T47D (cell line): ENCODE data around the gene TBC1D5.

Experiments
- DNase-seq, 2 experiments: peaks; one replicate each; pipeline versions ENCODE4 v3.0.0 to v3.0.0-alpha.2; 2011 to 2012; ENCODE audit warnings: low read depth in 1 of 2, low spot score in 1 of 2
- JUND ChIP-seq: IDR thresholded peaks from 2 replicates; pipeline ENCODE4 v1.6.1; 2012; ENCODE audit warnings: low read depth
- in situ Hi-C: cut with HindIII; loops from 2 replicates; pipeline ENCODE4 v1.10.0; 2016; ENCODE audit warnings: low sequenced_read_pairs, low pct_unique_long_range_greater_than_20kb

Gene TBC1D5

DNA sequence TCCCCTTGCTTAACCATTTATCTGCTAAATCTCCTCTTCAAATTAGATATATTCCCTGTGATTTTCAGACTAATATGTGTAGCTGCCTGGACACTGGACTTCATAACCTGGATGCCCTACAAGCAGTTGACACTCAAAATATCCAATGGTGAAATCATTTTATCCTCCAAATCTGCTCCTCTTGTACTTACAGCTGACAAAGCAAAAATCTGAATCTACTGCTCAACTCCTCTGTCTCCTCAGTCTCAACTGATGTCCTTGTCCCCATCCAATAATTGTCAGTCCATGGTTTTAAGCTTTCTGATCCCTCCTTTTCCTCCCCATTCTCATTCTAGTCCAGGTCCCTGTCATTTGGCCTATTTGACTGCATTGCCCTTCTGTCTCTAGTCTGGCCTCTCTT, 411.8 kb downstream of the TBC1D5 start:
- in situ Hi-C loops: no loop called here
- DNase-seq: no peak
- no peak for TF ChIP-seq JUND

DNA sequence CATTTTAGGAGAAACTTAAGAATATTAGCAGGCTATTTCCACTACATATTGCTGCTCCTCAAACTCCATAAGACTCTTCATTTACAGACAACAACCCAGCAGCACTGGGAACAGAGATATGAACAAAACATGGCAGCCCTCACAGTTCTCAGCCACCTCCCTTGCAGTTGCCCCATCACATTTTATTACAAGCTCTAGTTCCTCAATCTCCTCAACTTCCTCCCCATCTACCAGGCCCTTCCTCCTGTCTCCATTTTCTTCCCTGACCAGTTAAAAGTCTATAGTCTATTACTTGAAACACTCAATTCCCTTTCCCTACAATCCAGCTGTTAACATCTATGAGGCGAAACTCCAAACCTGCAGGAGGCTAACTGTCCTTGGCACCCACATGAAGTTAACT, 412.5 kb downstream of the TBC1D5 start:
- in situ Hi-C loops: no loop called here
- no peak for TF ChIP-seq JUND
- no peak for DNase-seq

DNA sequence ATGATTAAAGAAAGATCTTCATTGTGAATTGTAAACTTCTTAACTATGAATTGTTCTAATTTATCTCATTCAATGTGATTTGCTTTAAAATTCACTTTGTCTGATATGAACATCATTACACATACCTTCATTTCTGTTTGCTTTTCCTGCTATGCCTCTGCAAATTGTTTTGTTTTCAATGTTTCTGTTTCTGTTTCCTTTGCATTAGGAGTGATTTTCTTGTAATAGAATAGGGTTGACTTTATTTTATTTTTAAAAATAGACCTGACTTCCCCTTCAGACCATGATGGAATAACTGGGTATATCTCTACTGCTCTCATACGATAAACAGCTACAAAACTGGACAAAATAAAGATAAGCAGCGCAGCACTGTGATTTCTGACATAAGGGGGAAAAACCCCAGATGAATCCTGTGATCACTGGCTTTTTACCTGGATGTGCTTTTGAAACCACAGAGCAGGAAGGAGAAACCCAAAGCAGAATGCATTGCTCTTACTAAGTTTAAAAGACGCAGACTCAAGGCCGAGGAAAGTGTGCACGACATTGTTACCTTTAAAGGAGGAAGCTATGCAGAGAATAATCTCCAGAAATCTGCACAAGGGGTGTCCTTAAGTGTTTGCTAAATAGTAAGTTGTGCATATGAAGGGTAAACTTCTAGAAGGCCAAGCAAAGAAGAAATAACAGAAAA, 420.2 kb downstream of the TBC1D5 start:
- TF ChIP-seq JUND: no peak
- DNase-seq: no peak
- in situ Hi-C loops: no loop called here

- in situ Hi-C loops: no loop called here
- DNase-seq: no peak
- TF ChIP-seq JUND: no peak
These were observed 422.2 kb downstream of the TBC1D5 start for GRCh38 chr3:17320266-17320665.

- in situ Hi-C loops: no loop called here
- no peak for TF ChIP-seq JUND
- DNase-seq: no peak
These were observed 426.5 kb downstream of the TBC1D5 start for GRCh38 chr3:17315897-17316296.

- DNase-seq: no peak
- in situ Hi-C loops: no loop called here
- no peak for TF ChIP-seq JUND
These were observed 428.3 kb downstream of the TBC1D5 start for GRCh38 chr3:17314171-17314570.

DNA sequence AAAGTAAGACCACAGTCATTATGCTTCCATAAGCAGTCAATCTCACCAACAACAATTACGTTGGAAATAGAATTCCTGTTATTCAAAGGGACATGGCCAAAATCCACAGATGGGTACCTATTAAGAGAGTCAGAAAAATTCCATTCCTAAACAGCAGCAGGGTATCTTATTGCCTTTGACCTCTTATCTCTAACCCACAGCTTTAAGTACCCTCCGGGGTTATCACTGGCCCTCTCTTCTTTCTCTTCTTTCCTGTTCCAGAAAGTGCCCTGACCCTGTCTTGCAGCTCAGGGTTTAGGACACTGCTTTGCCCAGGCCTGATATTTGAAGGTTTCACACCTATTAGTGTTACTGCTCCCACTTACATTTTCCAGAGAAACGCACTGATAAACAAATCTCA, 428.7 kb downstream of the TBC1D5 start:
- in situ Hi-C loops: no loop called here
- no peak for TF ChIP-seq JUND
- DNase-seq: no peak

GRCh38 chr3:17310983-17311382, 431.4 kb downstream of the TBC1D5 start:
- in situ Hi-C loops: no loop called here
- TF ChIP-seq JUND: no peak
- DNase-seq: no peak

DNA sequence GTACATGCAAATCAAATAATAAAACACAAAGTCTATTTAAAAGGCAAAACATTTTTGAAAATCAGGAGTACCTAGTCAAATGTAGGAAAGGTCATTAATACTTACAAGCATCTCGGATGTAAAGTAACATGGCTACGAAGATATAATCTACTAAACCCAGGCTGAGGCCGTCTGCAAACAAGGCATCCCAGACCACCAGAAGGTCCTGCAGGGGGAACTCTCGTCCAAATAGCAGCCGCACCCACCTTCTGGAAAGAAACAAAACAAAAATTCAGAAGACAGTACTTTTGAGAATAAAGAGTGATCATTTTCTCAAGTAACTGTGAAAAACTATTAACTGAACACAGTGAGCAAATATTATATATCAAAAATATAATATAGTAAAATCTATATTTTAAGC, 434.5 kb downstream of the TBC1D5 start:
- DNase-seq: no peak
- in situ Hi-C loops: no loop called here
- TF ChIP-seq JUND: no peak

DNA sequence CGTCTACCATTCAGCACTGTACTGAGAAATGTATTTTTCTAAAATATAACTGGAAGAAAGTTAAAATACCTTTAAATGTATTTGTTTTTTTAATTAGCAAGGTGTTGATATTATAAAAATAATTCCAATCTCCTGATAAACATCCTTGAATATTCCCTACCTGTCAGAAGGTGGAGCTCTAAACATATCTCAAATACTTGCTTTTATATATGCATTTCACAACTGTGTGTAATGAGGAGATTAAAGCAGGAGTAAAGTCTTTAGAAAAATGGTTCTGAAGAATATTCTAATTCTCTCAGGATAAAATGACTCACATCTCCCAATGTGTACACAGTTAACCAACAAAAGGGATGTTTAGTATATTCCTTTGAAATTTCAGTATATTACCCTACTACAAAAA, 434.9 kb downstream of the TBC1D5 start:
- peak in 1 of 2 experiments; percentile 9 for DNase-seq
- TF ChIP-seq JUND: no peak
- in situ Hi-C loops: no loop called here

GRCh38 chr3:17304969-17305368, 437.5 kb downstream of the TBC1D5 start:
- DNase-seq: no peak
- no peak for TF ChIP-seq JUND
- in situ Hi-C loops: no loop called here

DNA sequence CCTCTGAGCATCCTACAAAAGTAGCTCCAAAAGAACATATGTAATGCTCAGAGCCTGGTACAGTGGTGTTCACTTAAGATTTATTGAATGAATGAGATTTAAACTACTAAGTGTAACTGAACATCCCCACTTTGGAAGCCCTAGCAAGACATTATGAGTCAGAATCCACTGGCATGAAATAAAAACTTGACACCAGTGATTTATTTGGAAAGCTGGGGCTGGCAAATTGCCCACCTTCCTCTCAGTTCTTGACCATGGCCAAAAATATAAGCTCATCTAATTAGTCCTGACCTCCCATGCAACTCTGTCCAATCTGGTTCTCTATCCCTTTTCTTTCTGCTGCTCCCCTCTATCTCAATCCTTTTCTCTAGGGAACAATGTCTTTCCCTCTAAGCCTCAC, 439.7 kb downstream of the TBC1D5 start:
- in situ Hi-C loops: no loop called here
- no peak for DNase-seq
- no peak for TF ChIP-seq JUND

DNA sequence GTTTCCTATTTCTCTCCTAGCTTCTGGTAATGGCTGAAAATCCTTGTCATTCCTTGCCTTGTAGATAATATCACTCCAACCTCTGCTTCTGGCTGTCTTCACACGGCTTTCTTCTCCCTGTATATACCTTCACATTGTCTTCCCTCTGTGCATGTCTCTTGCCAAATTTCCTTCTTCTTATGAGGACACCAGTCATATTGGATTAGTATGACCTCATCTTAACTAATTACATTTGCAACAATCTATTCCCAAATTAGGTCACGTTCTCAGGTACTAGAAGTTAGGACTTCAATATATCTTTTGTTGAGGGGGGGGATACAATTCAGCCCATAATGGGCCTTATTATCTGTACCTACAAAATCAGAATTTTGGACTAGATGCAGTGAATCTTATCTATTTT, 440.3 kb downstream of the TBC1D5 start:
- DNase-seq: no peak
- in situ Hi-C loops: no loop called here
- no peak for TF ChIP-seq JUND

- in situ Hi-C loops: no loop called here
- no peak for TF ChIP-seq JUND
These were observed 441.2 kb downstream of the TBC1D5 start for GRCh38 chr3:17301271-17301670.

More at GRCh38 chr3:17301271-17301670, 441.2 kb downstream of the TBC1D5 start:
- DNase-seq: peak in 1 of 2 experiments; percentile 22
